SK-N-SH (cell line): ENCODE data around the gene PCDHGA4.

Experiments
- SIN3A ChIP-seq: IDR thresholded peaks from 2 replicates; pipeline ENCODE4 v1.6.1; 2012; ENCODE audit warnings: low read depth, mild to moderate bottlenecking, low read length, moderate library complexity, borderline replicate concordance
- TF ChIP-seq, protein P1 (sequence below): fragments of 200-600 bp; sonication (generic); IDR thresholded peaks from 2 replicates; pipeline ENCODE4 v1.6.1; 2017; ENCODE audit warnings: antibody characterized with exemption, mild to moderate bottlenecking, moderate library complexity

GRCh38 chr5:141343953-141344463 is 10.8 kb upstream of the PCDHGA4 start:
- TF ChIP-seq, protein P1, sequence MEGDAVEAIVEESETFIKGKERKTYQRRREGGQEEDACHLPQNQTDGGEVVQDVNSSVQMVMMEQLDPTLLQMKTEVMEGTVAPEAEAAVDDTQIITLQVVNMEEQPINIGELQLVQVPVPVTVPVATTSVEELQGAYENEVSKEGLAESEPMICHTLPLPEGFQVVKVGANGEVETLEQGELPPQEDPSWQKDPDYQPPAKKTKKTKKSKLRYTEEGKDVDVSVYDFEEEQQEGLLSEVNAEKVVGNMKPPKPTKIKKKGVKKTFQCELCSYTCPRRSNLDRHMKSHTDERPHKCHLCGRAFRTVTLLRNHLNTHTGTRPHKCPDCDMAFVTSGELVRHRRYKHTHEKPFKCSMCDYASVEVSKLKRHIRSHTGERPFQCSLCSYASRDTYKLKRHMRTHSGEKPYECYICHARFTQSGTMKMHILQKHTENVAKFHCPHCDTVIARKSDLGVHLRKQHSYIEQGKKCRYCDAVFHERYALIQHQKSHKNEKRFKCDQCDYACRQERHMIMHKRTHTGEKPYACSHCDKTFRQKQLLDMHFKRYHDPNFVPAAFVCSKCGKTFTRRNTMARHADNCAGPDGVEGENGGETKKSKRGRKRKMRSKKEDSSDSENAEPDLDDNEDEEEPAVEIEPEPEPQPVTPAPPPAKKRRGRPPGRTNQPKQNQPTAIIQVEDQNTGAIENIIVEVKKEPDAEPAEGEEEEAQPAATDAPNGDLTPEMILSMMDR: 0 out of 2 replicates have a peak, but pooled peaks have one; percentile 4
- TF ChIP-seq SIN3A: no peak
